ENCODE data around the gene NDRG4. TPM values are rescaled to one million over a fixed set of nuclear protein-coding genes. Genes with fewer than 3 reads are reported as not detected.

NDRG4 gene
- total RNA-seq, 1 experiment from 2014 or later: 4.8 TPM

- CTCF ChIA-PET: no interaction called here
- Histone ChIP-seq H3K27ac (peak within 1 kb of the TSS; percentile 54), H3K4me3 (peak within 1 kb of the TSS; percentile 99), H3K79me2 (ENCODE audit: low read depth) (peaks cover 30% of the 10 kb centered on the region), H3K4me2 (peak within 1 kb of the TSS; percentile 88), H3K9me2 (ENCODE audit: insufficient read depth) (no peaks in the 10 kb centered on the region), H3K36me3 (ENCODE audit: low read depth) (peaks cover 35% of the 10 kb centered on the region), H3K9me3 (ENCODE audit: insufficient read depth, low read depth) (no peaks in the 10 kb centered on the region), H4K20me1 (ENCODE audit: insufficient read depth) (peaks cover 45% of the 10 kb centered on the region), H3K4me1 (replicated peaks; ENCODE audit: insufficient read depth) (peaks cover 20% of the 10 kb centered on the region), H3K27me3 (ENCODE audit: insufficient read depth, low read depth) (no peaks in the 10 kb centered on the region), H2AFZ (peak within 1 kb of the TSS; percentile 96), H3F3A (ENCODE audit: insufficient read depth, low read depth) (peaks cover 48% of the 10 kb centered on the region; the same call in 1 of the 2 replicates)
- TSS peak; percentile 41 for BruUV-seq (replicated peaks)
- no peak for TF ChIP-seq EZH2 (IDR thresholded peaks at IDR 0.05; ENCODE audit: low read depth)
- TF ChIP-seq CTCF (conservative IDR thresholded peaks at IDR 0.05): no peak; the same call in 1 of the 2 replicates
- DNase-seq: peak; percentile 77 to 88
- POLR2A ChIA-PET (ENCODE audit: unreplicated experiment): interaction anchor here (0.6 to 0.7 kb wide), 4 partner anchors 75 to 859 kb away, joined by 3 to 6 read pairs (median 3); no protein-coding TSS in a partner anchor
- intact Hi-C loops (cut with micrococcal nuclease; ENCODE audit: unreplicated experiment): loop anchor here (5.0 to 10.0 kb wide), 3 partner anchors 37 to 490 kb away; partner anchors contain the start of gene MMP15
Observed at GRCh38 chr16:58515125-58515870, 15.4 kb downstream of the NDRG4 start, which contains the start of gene SETD6. TSS of gene SETD6 (plus strand) at chr16:58515517. CDS start at chr16:58515538, 21 bp downstream.

GRCh38 chr16:58515871-58516767 lies 16.2 kb downstream of the NDRG4 start:
- H3K9me2 ChIP-seq (ENCODE audit: insufficient read depth): no peaks in the 10 kb centered on the region

More at GRCh38 chr16:58515871-58516767, 16.2 kb downstream of the NDRG4 start:
- CTCF ChIA-PET: interaction anchor here (0.5 kb wide), 1 partner anchor 146 kb away, joined by 3 read pairs; no protein-coding TSS in a partner anchor
- intact Hi-C loops (cut with micrococcal nuclease; ENCODE audit: unreplicated experiment): loop anchor here (5.0 to 10.0 kb wide), 3 partner anchors 36 to 491 kb away; partner anchors contain the start of gene MMP15
- BruUV-seq (replicated peaks): no TSS peak
- POLR2A ChIA-PET (ENCODE audit: unreplicated experiment): interaction anchor here (0.6 to 0.7 kb wide), 4 partner anchors 74 to 859 kb away, joined by 3 to 6 read pairs (median 3); no protein-coding TSS in a partner anchor
- Histone ChIP-seq H3K4me2 (peak overlapping the region; percentile 88), H3K27me3 (ENCODE audit: insufficient read depth, low read depth) (no peaks in the 10 kb centered on the region), H3K79me2 (ENCODE audit: low read depth) (peaks cover 30% of the 10 kb centered on the region), H3K9me3 (ENCODE audit: insufficient read depth, low read depth) (no peaks in the 10 kb centered on the region), H4K20me1 (ENCODE audit: insufficient read depth) (peaks cover 53% of the 10 kb centered on the region), H3K36me3 (ENCODE audit: low read depth) (peaks cover 37% of the 10 kb centered on the region), H3K4me1 (replicated peaks; ENCODE audit: insufficient read depth) (peaks cover 20% of the 10 kb centered on the region), H3K4me3 (peak overlapping the region; percentile 99), H3F3A (ENCODE audit: insufficient read depth, low read depth) (peaks cover 56% of the 10 kb centered on the region; the same call in 1 of the 2 replicates), H3K27ac (peak overlapping the region; percentile 52), H2AFZ (peak overlapping the region; percentile 96)
- peak; percentile 59 to 70 for DNase-seq
- no peak for TF ChIP-seq EZH2 (IDR thresholded peaks at IDR 0.05; ENCODE audit: low read depth)
- no peak for TF ChIP-seq CTCF (conservative IDR thresholded peaks at IDR 0.05)
